ENCODE results near the gene PTPRT.

PTPRT gene

GRCh38 chr20:42111349-42111748 lies 1078.4 kb downstream of the PTPRT start:
- no peak overlapping the region for H2BK5ac ChIP-seq (ENCODE audit: low read length)
- no peak overlapping the region for H2AK5ac ChIP-seq (ENCODE audit: low read length)
- no peaks in the 10 kb centered on the region for H3K79me1 ChIP-seq (ENCODE audit: low read length)
- no peak overlapping the region for H3K56ac ChIP-seq (ENCODE audit: low read length)
- H3K4me2 ChIP-seq (ENCODE audit: low read length) = no peak overlapping the region
- no peak for DNase-seq
- no peak overlapping the region for H2BK15ac ChIP-seq (replicated peaks; ENCODE audit: low read depth)
- H3K36me3 ChIP-seq (ENCODE audit: control insufficient read depth, insufficient read depth, low read length) = no peaks in the 10 kb centered on the region
- no peak overlapping the region for H3K4ac ChIP-seq (ENCODE audit: low read depth, low read length)
- H3K27ac ChIP-seq (ENCODE audit: low read depth, low read length) = no peak overlapping the region
- H3K23ac ChIP-seq (ENCODE audit: low read length) = no peak overlapping the region
- WGBS (ENCODE audit: extremely low coverage, insufficient coverage, low lambda C conversion rate) = no CpG with 5 or more reads among the region's 1 CpG
- H4K5ac ChIP-seq (ENCODE audit: low read length) = no peak overlapping the region
- H3K4me3 ChIP-seq (ENCODE audit: low read length) = no peak overlapping the region
- no peak overlapping the region for H3K9ac ChIP-seq (ENCODE audit: low read length)
- no peaks in the 10 kb centered on the region for H3K79me2 ChIP-seq (ENCODE audit: control insufficient read depth, insufficient read depth, low read length)
- no peaks in the 10 kb centered on the region for H3K4me1 ChIP-seq (ENCODE audit: control insufficient read depth, low read depth, low read length)
- no peak overlapping the region for H2BK120ac ChIP-seq (ENCODE audit: low read depth, low read length)
- no peaks in the 10 kb centered on the region for H3K27me3 ChIP-seq (ENCODE audit: insufficient read depth, low read length, poor library complexity)
- no peak overlapping the region for H4K8ac ChIP-seq (ENCODE audit: low read depth, low read length)
- H3K18ac ChIP-seq (ENCODE audit: low read length) = no peak overlapping the region

GRCh38 chr20:42110301-42110700 lies 1079.4 kb downstream of the PTPRT start:
- Histone ChIP-seq H2AK5ac (ENCODE audit: low read length) (no peak overlapping the region), H3K4me1 (ENCODE audit: control insufficient read depth, low read depth, low read length) (no peaks in the 10 kb centered on the region), H3K27ac (ENCODE audit: low read depth, low read length) (no peak overlapping the region), H3K79me1 (ENCODE audit: low read length) (no peaks in the 10 kb centered on the region), H3K79me2 (ENCODE audit: control insufficient read depth, insufficient read depth, low read length) (no peaks in the 10 kb centered on the region), H2BK15ac (replicated peaks; ENCODE audit: low read depth) (no peak overlapping the region), H3K56ac (ENCODE audit: low read length) (no peak overlapping the region), H2BK5ac (ENCODE audit: low read length) (no peak overlapping the region), H3K9ac (ENCODE audit: low read length) (no peak overlapping the region), H3K27me3 (ENCODE audit: insufficient read depth, low read length, poor library complexity) (no peaks in the 10 kb centered on the region), H3K4ac (ENCODE audit: low read depth, low read length) (no peak overlapping the region), H4K5ac (ENCODE audit: low read length) (no peak overlapping the region), H4K8ac (ENCODE audit: low read depth, low read length) (no peak overlapping the region), H3K4me2 (ENCODE audit: low read length) (no peak overlapping the region), H2BK120ac (ENCODE audit: low read depth, low read length) (no peak overlapping the region), H3K18ac (ENCODE audit: low read length) (no peak overlapping the region), H3K4me3 (ENCODE audit: low read length) (no peak overlapping the region), H3K36me3 (ENCODE audit: control insufficient read depth, insufficient read depth, low read length) (no peaks in the 10 kb centered on the region), H3K23ac (ENCODE audit: low read length) (no peak overlapping the region)
- DNase-seq = no peak
- WGBS (ENCODE audit: extremely low coverage, insufficient coverage, low lambda C conversion rate) = no CpG with 5 or more reads among the region's 15 CpGs

- Histone ChIP-seq H3K9ac (ENCODE audit: low read length) (no peak overlapping the region), H3K27me3 (ENCODE audit: insufficient read depth, low read length, poor library complexity) (no peaks in the 10 kb centered on the region), H3K36me3 (ENCODE audit: control insufficient read depth, insufficient read depth, low read length) (no peaks in the 10 kb centered on the region), H2AK5ac (ENCODE audit: low read length) (no peak overlapping the region), H3K18ac (ENCODE audit: low read length) (no peak overlapping the region), H3K4me3 (ENCODE audit: low read length) (no peak overlapping the region), H3K27ac (ENCODE audit: low read depth, low read length) (no peak overlapping the region), H2BK5ac (ENCODE audit: low read length) (no peak overlapping the region), H3K4me1 (ENCODE audit: control insufficient read depth, low read depth, low read length) (no peaks in the 10 kb centered on the region), H4K5ac (ENCODE audit: low read length) (no peak overlapping the region), H3K4ac (ENCODE audit: low read depth, low read length) (no peak overlapping the region), H2BK120ac (ENCODE audit: low read depth, low read length) (no peak overlapping the region), H3K79me2 (ENCODE audit: control insufficient read depth, insufficient read depth, low read length) (no peaks in the 10 kb centered on the region), H2BK15ac (replicated peaks; ENCODE audit: low read depth) (no peak overlapping the region), H4K8ac (ENCODE audit: low read depth, low read length) (no peak overlapping the region), H3K56ac (ENCODE audit: low read length) (no peak overlapping the region), H3K23ac (ENCODE audit: low read length) (no peak overlapping the region), H3K4me2 (ENCODE audit: low read length) (no peak overlapping the region), H3K79me1 (ENCODE audit: low read length) (no peaks in the 10 kb centered on the region)
- WGBS (ENCODE audit: extremely low coverage, insufficient coverage, low lambda C conversion rate) = no CpG with 5 or more reads among the region's 12 CpGs
- DNase-seq = no peak
Measured at GRCh38 chr20:42102000-42102399, 1087.7 kb downstream of the PTPRT start.

GRCh38 chr20:42100137-42100704 lies 1089.5 kb downstream of the PTPRT start:
- Histone ChIP-seq H3K4me1 (ENCODE audit: control insufficient read depth, low read depth, low read length) (no peaks in the 10 kb centered on the region), H3K79me2 (ENCODE audit: control insufficient read depth, insufficient read depth, low read length) (no peaks in the 10 kb centered on the region), H3K23ac (ENCODE audit: low read length) (no peak overlapping the region), H3K27me3 (ENCODE audit: insufficient read depth, low read length, poor library complexity) (no peaks in the 10 kb centered on the region), H2BK120ac (ENCODE audit: low read depth, low read length) (no peak overlapping the region), H3K79me1 (ENCODE audit: low read length) (no peaks in the 10 kb centered on the region), H3K36me3 (ENCODE audit: control insufficient read depth, insufficient read depth, low read length) (no peaks in the 10 kb centered on the region), H2AK5ac (ENCODE audit: low read length) (no peak overlapping the region), H3K27ac (ENCODE audit: low read depth, low read length) (no peak overlapping the region), H2BK15ac (replicated peaks; ENCODE audit: low read depth) (no peak overlapping the region), H3K18ac (ENCODE audit: low read length) (no peak overlapping the region), H3K9ac (ENCODE audit: low read length) (no peak overlapping the region), H4K5ac (ENCODE audit: low read length) (no peak overlapping the region), H3K4me2 (ENCODE audit: low read length) (no peak overlapping the region), H3K4ac (ENCODE audit: low read depth, low read length) (no peak overlapping the region), H3K56ac (ENCODE audit: low read length) (no peak overlapping the region), H4K8ac (ENCODE audit: low read depth, low read length) (no peak overlapping the region), H2BK5ac (ENCODE audit: low read length) (no peak overlapping the region), H3K4me3 (ENCODE audit: low read length) (no peak overlapping the region)
- no CpG with 5 or more reads among the region's 9 CpGs for whole genome bisulfite sequencing (ENCODE audit: extremely low coverage, insufficient coverage, low lambda C conversion rate)
- DNase-seq = no peak

GRCh38 chr20:42099101-42099500 lies 1090.6 kb downstream of the PTPRT start:
- no peak overlapping the region for H2BK5ac ChIP-seq (ENCODE audit: low read length)
- H3K27ac ChIP-seq (ENCODE audit: low read depth, low read length) = no peak overlapping the region
- H4K5ac ChIP-seq (ENCODE audit: low read length) = no peak overlapping the region
- H3K56ac ChIP-seq (ENCODE audit: low read length) = no peak overlapping the region
- H3K36me3 ChIP-seq (ENCODE audit: control insufficient read depth, insufficient read depth, low read length) = no peaks in the 10 kb centered on the region
- H2BK15ac ChIP-seq (replicated peaks; ENCODE audit: low read depth) = no peak overlapping the region
- no peak overlapping the region for H3K18ac ChIP-seq (ENCODE audit: low read length)
- H3K4me3 ChIP-seq (ENCODE audit: low read length) = no peak overlapping the region
- no peaks in the 10 kb centered on the region for H3K27me3 ChIP-seq (ENCODE audit: insufficient read depth, low read length, poor library complexity)
- no peak overlapping the region for H2BK120ac ChIP-seq (ENCODE audit: low read depth, low read length)
- no peak overlapping the region for H3K23ac ChIP-seq (ENCODE audit: low read length)
- no peaks in the 10 kb centered on the region for H3K79me1 ChIP-seq (ENCODE audit: low read length)
- H3K79me2 ChIP-seq (ENCODE audit: control insufficient read depth, insufficient read depth, low read length) = no peaks in the 10 kb centered on the region
- no peak overlapping the region for H3K4ac ChIP-seq (ENCODE audit: low read depth, low read length)
- no peak overlapping the region for H4K8ac ChIP-seq (ENCODE audit: low read depth, low read length)
- H3K4me2 ChIP-seq (ENCODE audit: low read length) = no peak overlapping the region
- DNase-seq = no peak
- no peak overlapping the region for H3K9ac ChIP-seq (ENCODE audit: low read length)
- H2AK5ac ChIP-seq (ENCODE audit: low read length) = no peak overlapping the region
- H3K4me1 ChIP-seq (ENCODE audit: control insufficient read depth, low read depth, low read length) = no peaks in the 10 kb centered on the region
- WGBS (ENCODE audit: extremely low coverage, insufficient coverage, low lambda C conversion rate) = no CpG with 5 or more reads among the region's 7 CpGs

GRCh38 chr20:42098418-42098817 lies 1091.3 kb downstream of the PTPRT start:
- DNase-seq = no peak
- H4K8ac ChIP-seq (ENCODE audit: low read depth, low read length) = no peak overlapping the region
- no peaks in the 10 kb centered on the region for H3K79me1 ChIP-seq (ENCODE audit: low read length)
- no peak overlapping the region for H3K4me2 ChIP-seq (ENCODE audit: low read length)
- no CpG with 5 or more reads among the region's 8 CpGs for WGBS (ENCODE audit: extremely low coverage, insufficient coverage, low lambda C conversion rate)
- H3K23ac ChIP-seq (ENCODE audit: low read length) = no peak overlapping the region
- no peak overlapping the region for H3K4ac ChIP-seq (ENCODE audit: low read depth, low read length)
- H3K18ac ChIP-seq (ENCODE audit: low read length) = no peak overlapping the region
- H3K79me2 ChIP-seq (ENCODE audit: control insufficient read depth, insufficient read depth, low read length) = no peaks in the 10 kb centered on the region
- no peak overlapping the region for H3K9ac ChIP-seq (ENCODE audit: low read length)
- no peak overlapping the region for H2AK5ac ChIP-seq (ENCODE audit: low read length)
- no peak overlapping the region for H2BK15ac ChIP-seq (replicated peaks; ENCODE audit: low read depth)
- no peaks in the 10 kb centered on the region for H3K36me3 ChIP-seq (ENCODE audit: control insufficient read depth, insufficient read depth, low read length)
- H3K56ac ChIP-seq (ENCODE audit: low read length) = no peak overlapping the region
- no peak overlapping the region for H4K5ac ChIP-seq (ENCODE audit: low read length)
- H3K27ac ChIP-seq (ENCODE audit: low read depth, low read length) = no peak overlapping the region
- H2BK5ac ChIP-seq (ENCODE audit: low read length) = no peak overlapping the region
- H3K27me3 ChIP-seq (ENCODE audit: insufficient read depth, low read length, poor library complexity) = no peaks in the 10 kb centered on the region
- no peak overlapping the region for H2BK120ac ChIP-seq (ENCODE audit: low read depth, low read length)
- no peaks in the 10 kb centered on the region for H3K4me1 ChIP-seq (ENCODE audit: control insufficient read depth, low read depth, low read length)
- H3K4me3 ChIP-seq (ENCODE audit: low read length) = no peak overlapping the region

All from mesendoderm (in vitro differentiated cells).